Aorta (tissue), 5 donors: ENCODE measurements around the gene C14orf119. TPM values are rescaled to one million over a fixed set of nuclear protein-coding genes. Genes with fewer than 3 reads are reported as not detected.

ENCODE experiments used
- ATAC-seq: fragments of 200-7000 bp; cut with Tn5 transposase; one replicate; pipeline ENCODE4 v1.9.1; 2022; ENCODE audit warnings: moderate library complexity; ENCODE audit not compliant: low FRiP score
- DNase-seq, 2 donors: peaks; one replicate each; pipeline ENCODE4 v3.0.0-alpha.2; 2020
- H3K27ac ChIP-seq, 2 donors: one replicate each; pipeline ENCODE4 v1.5.1; 2013; ENCODE audit warnings: low read length in 2 of 2, mild to moderate bottlenecking in 2 of 2, moderate library complexity in 2 of 2, control low read depth in 1 of 2, inconsistent platforms in 1 of 2, low read depth in 1 of 2
- H3K27me3 ChIP-seq, 2 donors: one replicate each; pipeline ENCODE4 v1.6.1; 2013; ENCODE audit warnings: control low read depth in 1 of 2, low read length in 1 of 2, mild to moderate bottlenecking in 1 of 2, moderate library complexity in 1 of 2; ENCODE audit not compliant: insufficient read depth in 2 of 2, control insufficient read depth in 1 of 2
- H3K36me3 ChIP-seq, 2 donors: one replicate each; pipeline ENCODE4 v1.6.1; 2013; ENCODE audit warnings: control low read depth in 1 of 2, low read length in 1 of 2, mild to moderate bottlenecking in 1 of 2; ENCODE audit not compliant: insufficient read depth in 2 of 2, control insufficient read depth in 1 of 2
- H3K4me1 ChIP-seq, 2 donors: one replicate each; pipeline ENCODE4 v1.6.1; 2013; ENCODE audit warnings: low read length in 2 of 2, control low read depth in 1 of 2, mild to moderate bottlenecking in 1 of 2, moderate library complexity in 1 of 2; ENCODE audit not compliant: insufficient read depth in 2 of 2, control insufficient read depth in 1 of 2
- H3K4me3 ChIP-seq, 2 donors: one replicate each; pipeline ENCODE4 v1.5.1; 2013; ENCODE audit warnings: low read length in 2 of 2, control low read depth in 1 of 2, mild to moderate bottlenecking in 1 of 2
- H3K9me3 ChIP-seq: one replicate; pipeline ENCODE4 v1.6.1; 2013; ENCODE audit warnings: mild to moderate bottlenecking, low read length; ENCODE audit not compliant: control insufficient read depth
- WGBS, 2 donors: extraction: QIAGEN DNeasy Blood & Tissue Kit; methylation state at CpG; one replicate each; pipeline ENCODE4 v1.1.7; 2013; 5-methylcytosine and 5-hydroxymethylcytosine counted together
- intact Hi-C, 2 donors: fragments of 100-400 bp; cut with DNase I; formaldehyde crosslinking; loops; one replicate each; pipeline versions ENCODE4 v1.14.2 to v1.15.0; 2022
- polyA plus RNA-seq, 2 donors: library from polyadenylated mRNA; stranded (reverse); fragments of 200-250 nt; gene quantifications; one replicate each; pipeline ENCODE4 v1.2.3, GENCODE V29; 2013
- total RNA-seq, 2 donors: library from RNA; stranded (reverse); fragmentation: NEBNext Ultra II Directional; extraction: Animal tissue kit (Norgen Biotek cat#: 25700); gene quantifications; one replicate each; pipeline ENCODE4 v1.2.1, GENCODE V29; 2021
- donor health status: healthy with polysubstance abuse.
- donor health status: Bipolar disorder and iron deficiency.
- donor health status: DM: no; HTN: no; CAD: no.
- donor health status: DM: no; HTN: no; CAD: no.
- donor health status: DM: yes; HTN: yes; CAD: no.

The C14orf119 gene
- total and polyA plus RNA-seq, 4 donors: 27.8 to 41.4 (median 34.9) TPM

GRCh38 chr14:23093104-23093503, 2.2 kb upstream of the C14orf119 start:
- no peaks in the 10 kb centered on the region for H3K9me3 ChIP-seq
- WGBS, 2 donors: 65 to 67% methylated on average over 2 of the region's 2 CpGs
- H3K36me3 ChIP-seq: no peaks in the 10 kb centered on the region
- no peak overlapping the region for H3K27ac ChIP-seq
- ATAC-seq (no peak), DNase-seq (no peak)
- peaks cover 0 to 11% of the 10 kb centered on the region in 2 donors for H3K4me1 ChIP-seq
- H3K4me3 ChIP-seq: no peak overlapping the region
- H3K27me3 ChIP-seq: no peaks in the 10 kb centered on the region
- intact Hi-C loops: no loop called here

DNA sequence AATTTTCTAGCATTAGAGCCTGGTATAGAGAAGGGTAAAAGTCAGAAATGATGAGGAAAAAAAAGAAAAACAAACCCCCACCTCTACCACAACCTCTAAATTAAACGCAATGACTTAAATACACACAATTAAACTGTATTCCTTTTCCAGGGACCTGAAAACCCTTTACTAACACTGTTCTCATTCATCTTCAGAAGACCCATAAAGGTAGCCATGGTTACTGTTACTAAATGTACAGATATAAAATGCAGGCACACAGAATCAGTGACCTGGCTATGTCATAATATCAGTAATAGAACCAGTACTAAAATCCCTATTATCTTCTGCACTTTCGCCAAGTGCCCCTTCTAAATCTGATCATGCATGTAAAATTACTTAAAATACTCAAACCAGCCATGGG, 1.8 kb upstream of the C14orf119 start:
- no peak overlapping the region for H3K27ac ChIP-seq
- intact Hi-C loops: no loop called here
- H3K4me3 ChIP-seq: no peak overlapping the region
- no peaks in the 10 kb centered on the region for H3K27me3 ChIP-seq
- DNase-seq (no peak), ATAC-seq (no peak)
- no peaks in the 10 kb centered on the region for H3K9me3 ChIP-seq
- H3K36me3 ChIP-seq: no peaks in the 10 kb centered on the region
- WGBS, 2 donors: 61 to 67% methylated on average over 2 of the region's 2 CpGs
- peaks cover 0 to 11% of the 10 kb centered on the region in 2 donors for H3K4me1 ChIP-seq

DNA sequence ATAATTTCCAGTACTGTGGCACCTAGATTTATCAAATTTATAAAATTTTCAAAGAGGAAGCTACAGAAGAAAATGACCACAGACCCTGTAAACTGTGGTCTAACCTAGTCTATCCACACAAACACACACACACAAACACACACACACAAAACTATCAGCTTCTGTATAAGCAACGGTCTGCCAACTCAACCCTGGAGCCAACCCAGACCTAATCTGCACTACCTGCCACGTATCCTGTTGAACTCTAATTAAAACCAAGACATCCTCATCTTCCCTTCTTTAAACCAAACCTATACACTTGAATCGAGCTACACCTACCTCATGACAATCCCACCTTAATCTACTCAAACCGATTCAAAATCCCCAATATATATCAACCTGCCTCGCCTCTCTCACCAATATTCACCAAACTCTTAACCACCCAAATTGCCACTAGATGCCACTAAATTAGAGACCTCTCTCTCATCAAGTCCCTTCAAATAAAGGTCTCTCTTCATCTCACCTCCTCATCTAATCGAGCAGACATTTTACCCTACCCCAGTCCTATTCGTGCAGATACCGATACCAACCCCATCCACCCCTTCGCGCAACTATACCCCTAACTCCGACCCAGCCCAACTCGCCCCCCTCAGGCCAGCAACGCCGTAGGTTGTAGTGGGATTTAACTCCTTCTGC, 1.2 kb upstream of the C14orf119 start:
- intact Hi-C loops: loop anchor here in 1 of 2 donors (2.0 kb wide), 1 partner anchor 207 kb away; no protein-coding TSS in a partner anchor
- DNase-seq: no peak
- Histone ChIP-seq H3K9me3 (no peaks in the 10 kb centered on the region), H3K36me3 (no peaks in the 10 kb centered on the region), H3K4me1 (peaks cover 0 to 11% of the 10 kb centered on the region in 2 donors), H3K27ac (no peak overlapping the region), H3K4me3 (peak overlapping the region; percentile 60 to 68), H3K27me3 (no peaks in the 10 kb centered on the region)
- ATAC-seq: no peak
- WGBS, 2 donors: 0 to 1% methylated on average over 14 of the region's 14 CpGs

DNA sequence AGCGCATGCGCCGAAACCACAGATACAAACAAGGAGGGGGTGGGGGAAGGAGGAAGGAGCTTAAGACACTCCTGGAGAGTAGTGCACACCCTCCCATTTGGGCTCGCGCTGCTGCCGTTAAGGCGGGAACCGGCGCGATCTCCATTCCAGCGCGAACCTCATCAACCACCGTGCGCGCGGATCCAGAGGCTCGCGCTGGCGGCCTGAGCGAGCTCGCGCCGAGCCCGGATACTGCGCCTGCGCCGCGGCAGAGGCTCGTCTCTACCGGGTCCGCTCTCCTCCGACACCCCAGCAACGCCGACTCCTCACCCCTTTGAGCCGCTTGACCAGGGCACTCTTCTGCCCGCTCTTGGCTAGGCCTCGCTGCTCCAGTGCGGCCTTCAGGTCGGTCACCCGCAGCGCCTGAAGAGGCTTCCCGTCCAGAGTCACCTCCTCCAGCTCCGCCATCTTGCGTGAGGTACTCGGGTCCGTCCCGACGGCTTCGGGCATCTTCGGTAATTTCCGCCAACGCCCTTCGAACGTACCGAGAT, 574 bp upstream of the C14orf119 start, which contains the start of gene ACIN1:
Gene ACIN1 (minus strand): TSS at position 471 of the 530 bp plus-strand sequence. CDS start 24 bp downstream, at position 447.
- intact Hi-C loops: loop anchor here in 1 of 2 donors (2.0 kb wide), 1 partner anchor 206 kb away; no protein-coding TSS in a partner anchor
- no peaks in the 10 kb centered on the region for H3K9me3 ChIP-seq
- peaks cover 0 to 11% of the 10 kb centered on the region in 2 donors for H3K4me1 ChIP-seq
- H3K27ac ChIP-seq: peak within 1 kb of the TSS in 1 of 2 donors; percentile 92
- 0 to 1% methylated on average over 50 to 55 of the region's 55 CpGs for WGBS, 2 donors
- ATAC-seq (peak; percentile 85), DNase-seq (peak; percentile 81 to 100)
- H3K36me3 ChIP-seq: no peaks in the 10 kb centered on the region
- peak within 1 kb of the TSS; percentile 62 to 68 for H3K4me3 ChIP-seq
- no peaks in the 10 kb centered on the region for H3K27me3 ChIP-seq

DNA sequence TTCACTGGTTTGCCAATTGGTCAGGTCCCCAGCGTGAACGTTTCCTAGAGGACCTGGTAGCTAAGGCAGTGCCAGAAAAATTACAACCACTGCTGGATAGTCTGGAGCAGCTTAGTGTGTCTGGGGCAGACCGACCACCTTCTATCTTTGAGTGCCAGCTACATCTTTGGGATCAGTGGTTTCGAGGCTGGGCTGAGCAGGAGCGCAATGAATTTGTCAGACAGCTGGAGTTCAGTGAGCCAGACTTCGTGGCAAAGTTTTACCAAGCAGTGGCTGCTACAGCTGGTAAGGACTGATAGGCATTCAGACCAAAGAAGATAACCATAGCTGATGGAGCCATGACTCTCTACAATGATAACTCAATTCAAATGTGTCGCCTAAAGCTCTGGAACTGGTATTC, 2.5 kb downstream of the C14orf119 start:
- H3K27ac ChIP-seq: no peak overlapping the region
- no peak overlapping the region for H3K4me3 ChIP-seq
- peaks cover 0 to 11% of the 10 kb centered on the region in 2 donors for H3K4me1 ChIP-seq
- no peaks in the 10 kb centered on the region for H3K27me3 ChIP-seq
- no peaks in the 10 kb centered on the region for H3K36me3 ChIP-seq
- DNase-seq: peak in 1 of 2 donors; percentile 30
- ATAC-seq: no peak
- intact Hi-C loops: no loop called here
- 85 to 89% methylated on average over 7 of the region's 7 CpGs for WGBS, 2 donors
- H3K9me3 ChIP-seq: no peaks in the 10 kb centered on the region

GRCh38 chr14:23099212-23099861, 4.0 kb downstream of the C14orf119 start:
- H3K4me3 ChIP-seq: no peak overlapping the region
- WGBS, 2 donors: 78% methylated on average over 10 of the region's 10 CpGs
- peaks cover 0 to 6% of the 10 kb centered on the region in 2 donors for H3K4me1 ChIP-seq
- no peak overlapping the region for H3K27ac ChIP-seq
- no peaks in the 10 kb centered on the region for H3K27me3 ChIP-seq
- ATAC-seq (no peak), DNase-seq (peak in 1 of 2 donors; percentile 59)
- H3K36me3 ChIP-seq: no peaks in the 10 kb centered on the region
- intact Hi-C loops: no loop called here
- H3K9me3 ChIP-seq: no peaks in the 10 kb centered on the region

DNA sequence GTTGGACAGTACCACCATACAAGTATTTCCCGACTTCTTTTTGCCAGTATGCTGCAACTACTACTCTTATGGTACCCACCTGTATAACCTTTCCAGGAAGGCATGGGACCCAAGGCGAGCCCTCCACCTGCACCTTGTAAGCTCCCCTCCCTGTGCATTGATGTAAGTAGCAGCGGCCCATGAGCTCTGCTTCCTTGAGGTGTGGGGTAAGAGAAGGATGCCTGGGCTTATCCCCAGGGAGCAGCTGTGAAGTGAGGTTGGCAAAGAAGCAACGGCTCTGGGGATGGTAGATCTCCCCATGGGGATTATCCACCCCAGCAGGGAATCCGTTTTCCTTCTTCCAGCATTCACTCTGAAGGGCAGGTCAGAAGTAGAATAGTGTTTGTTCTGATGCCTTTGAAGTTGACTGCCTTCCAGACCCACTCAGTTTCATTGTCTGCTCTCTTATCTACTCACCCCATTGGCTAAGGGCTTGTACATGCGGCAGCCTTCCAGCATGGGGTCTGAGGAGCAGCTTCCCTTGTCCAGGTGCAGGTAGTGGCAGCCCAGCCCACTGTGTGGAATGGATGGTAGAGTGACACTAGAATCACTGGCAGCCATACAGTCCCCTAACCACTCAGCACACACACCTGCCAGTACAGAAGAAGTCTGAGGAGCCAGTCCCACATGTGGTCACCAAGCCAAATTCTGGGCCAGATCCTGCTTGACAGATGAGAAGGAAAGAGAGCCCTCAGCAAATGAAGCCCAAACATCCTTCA, 6.1 kb downstream of the C14orf119 start:
- DNase-seq (peak in 1 of 2 donors; percentile 57), ATAC-seq (no peak)
- H3K4me3 ChIP-seq: no peak overlapping the region
- no peaks in the 10 kb centered on the region for H3K27me3 ChIP-seq
- WGBS, 2 donors: 74 to 76% methylated on average over 6 of the region's 6 CpGs
- no peak overlapping the region for H3K27ac ChIP-seq
- H3K36me3 ChIP-seq: no peaks in the 10 kb centered on the region
- peaks cover 0 to 6% of the 10 kb centered on the region in 2 donors for H3K4me1 ChIP-seq
- no peaks in the 10 kb centered on the region for H3K9me3 ChIP-seq
- intact Hi-C loops: no loop called here

- ATAC-seq (no peak), DNase-seq (peak; percentile 32 to 34)
- H3K36me3 ChIP-seq: no peaks in the 10 kb centered on the region
- intact Hi-C loops: no loop called here
- H3K27ac ChIP-seq: no peak overlapping the region
- H3K27me3 ChIP-seq: no peaks in the 10 kb centered on the region
- no peaks in the 10 kb centered on the region for H3K9me3 ChIP-seq
- 25 to 55% methylated on average over 10 of the region's 10 CpGs for WGBS, 2 donors
- H3K4me3 ChIP-seq: no peak overlapping the region
- no peaks in the 10 kb centered on the region for H3K4me1 ChIP-seq
Observed at GRCh38 chr14:23101986-23102625, 6.8 kb downstream of the C14orf119 start.
